Stimulated activated effector memory CD8-positive, alpha-beta T cell treated with anti-CD3 and anti-CD28 coated beads, Interleukin-12 subunit alpha, Interleukin-12 subunit beta, amount 100 ng/mL, for 72 hours (primary cell): Measurements from ENCODE around the gene LRFN3.
"Not testable (repeated sequence)": the region's sequence is repeated elsewhere in the genome, so short reads cannot be mapped to it uniquely, and the experiment has no call there.

Experiments
- ATAC-seq: fragments of 150-1000 bp; cut with Tn5 transposase; 2 replicates; pipeline ENCODE4 v1.10.0; 2021
- DNase-seq, 2 donors: peaks; one replicate each; pipeline ENCODE4 v3.0.0; 2021 to 2022; ENCODE audit warnings: low spot score in 2 of 2
- H3K27ac Mint-ChIP-seq: one replicate; pipeline ENCODE4 v1.8.0; 2022; ENCODE audit warnings: mild to moderate bottlenecking, mixed read lengths
- H3K36me3 Mint-ChIP-seq: one replicate; pipeline ENCODE4 v1.8.0; 2022; ENCODE audit warnings: mild to moderate bottlenecking, mixed read lengths
- H3K4me1 Mint-ChIP-seq: one replicate; pipeline ENCODE4 v1.8.0; 2022; ENCODE audit warnings: mixed read lengths
- H3K4me3 Mint-ChIP-seq: one replicate; pipeline ENCODE4 v1.8.0; 2022; ENCODE audit warnings: mild to moderate bottlenecking, mixed read lengths
- H3K9me3 Mint-ChIP-seq: one replicate; pipeline ENCODE4 v1.8.0; 2022; ENCODE audit warnings: mixed read lengths

The LRFN3 gene

DNA sequence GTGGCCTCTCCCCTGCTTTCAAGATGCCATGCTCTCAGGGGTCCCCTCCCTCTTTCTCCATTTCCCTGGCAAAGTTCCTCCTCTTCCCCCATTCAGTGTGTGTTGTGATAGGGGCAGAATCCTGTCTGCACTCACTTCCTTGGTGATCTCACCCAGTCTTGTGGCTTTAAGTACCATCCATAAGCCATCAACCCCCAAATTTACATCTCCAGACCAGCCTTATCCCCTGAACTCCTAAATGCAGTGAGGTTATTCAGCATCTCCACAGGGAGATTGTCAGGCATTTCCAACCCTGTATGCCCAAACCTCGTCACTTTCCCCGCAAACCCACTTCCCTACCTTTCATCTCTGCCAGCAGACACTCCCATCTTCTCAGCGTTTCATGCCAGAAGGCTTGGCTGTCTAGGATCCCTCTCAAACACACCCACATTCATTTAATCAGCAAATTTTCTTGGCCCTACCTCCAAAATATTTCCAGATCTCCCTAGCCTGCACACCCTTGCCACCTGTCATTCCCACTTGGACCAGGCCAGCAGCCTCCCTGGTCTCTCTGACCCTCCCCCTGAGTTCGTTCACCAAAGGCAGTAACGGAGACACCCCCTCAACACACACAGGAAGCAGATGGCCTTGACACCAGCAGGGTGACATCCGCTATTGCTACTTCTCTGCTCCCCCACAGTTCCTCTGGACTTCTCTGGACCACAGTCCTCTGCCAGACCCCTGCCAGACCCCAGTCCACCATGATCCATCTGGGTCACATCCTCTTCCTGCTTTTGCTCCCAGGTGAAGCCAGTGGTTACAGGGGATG is 34.1 kb upstream of the LRFN3 start, which contains the start of gene HCST:
TSS of gene HCST (plus strand) at position 676 of the 808 bp plus-strand sequence. CDS start at position 741, 65 bp downstream.
- Mint-ChIP-seq H3K4me3 (peak within 1 kb of the TSS; percentile 84), H3K4me1 (peaks cover 75% of the 10 kb centered on the region), H3K27ac (peak within 1 kb of the TSS; percentile 99), H3K9me3 (no peaks in the 10 kb centered on the region), H3K36me3 (peaks cover 67% of the 10 kb centered on the region)
- DNase-seq: peak; percentile 24 to 78
- ATAC-seq: peak; percentile 40

DNA sequence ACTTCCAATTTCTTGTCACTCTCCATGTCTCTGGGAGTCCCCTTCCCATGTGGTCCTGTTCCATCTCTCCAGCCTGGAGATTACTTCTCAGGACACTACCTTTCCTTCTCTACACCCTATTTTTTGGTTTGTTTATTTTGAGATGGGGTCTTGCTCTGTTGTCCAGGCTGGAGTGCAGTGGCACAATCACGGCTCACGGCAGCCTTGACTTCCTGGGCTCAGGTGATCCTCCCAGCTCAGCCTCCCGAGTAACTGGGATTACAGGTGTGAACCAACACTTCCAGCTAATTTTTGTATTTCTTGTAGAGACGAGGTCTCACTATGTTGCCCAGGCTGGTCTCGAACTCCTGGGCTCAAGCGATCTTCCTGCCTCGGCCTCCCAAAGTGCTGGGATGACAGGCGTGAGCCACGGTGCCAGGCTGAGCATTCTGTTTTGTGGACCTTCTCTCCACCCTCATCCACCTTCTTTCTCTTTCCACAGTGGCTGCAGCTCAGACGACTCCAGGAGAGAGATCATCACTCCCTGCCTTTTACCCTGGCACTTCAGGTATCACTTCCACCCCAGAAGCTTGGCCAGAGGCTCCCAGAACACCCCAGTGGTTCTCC is 33.2 kb upstream of the LRFN3 start:
- peak overlapping the region; percentile 84 for H3K4me3 Mint-ChIP-seq
- no peak for ATAC-seq
- H3K36me3 Mint-ChIP-seq: peaks cover 58% of the 10 kb centered on the region
- H3K4me1 Mint-ChIP-seq: peaks cover 75% of the 10 kb centered on the region
- H3K9me3 Mint-ChIP-seq: no peaks in the 10 kb centered on the region
- no peak for DNase-seq
- H3K27ac Mint-ChIP-seq: peak overlapping the region; percentile 99

DNA sequence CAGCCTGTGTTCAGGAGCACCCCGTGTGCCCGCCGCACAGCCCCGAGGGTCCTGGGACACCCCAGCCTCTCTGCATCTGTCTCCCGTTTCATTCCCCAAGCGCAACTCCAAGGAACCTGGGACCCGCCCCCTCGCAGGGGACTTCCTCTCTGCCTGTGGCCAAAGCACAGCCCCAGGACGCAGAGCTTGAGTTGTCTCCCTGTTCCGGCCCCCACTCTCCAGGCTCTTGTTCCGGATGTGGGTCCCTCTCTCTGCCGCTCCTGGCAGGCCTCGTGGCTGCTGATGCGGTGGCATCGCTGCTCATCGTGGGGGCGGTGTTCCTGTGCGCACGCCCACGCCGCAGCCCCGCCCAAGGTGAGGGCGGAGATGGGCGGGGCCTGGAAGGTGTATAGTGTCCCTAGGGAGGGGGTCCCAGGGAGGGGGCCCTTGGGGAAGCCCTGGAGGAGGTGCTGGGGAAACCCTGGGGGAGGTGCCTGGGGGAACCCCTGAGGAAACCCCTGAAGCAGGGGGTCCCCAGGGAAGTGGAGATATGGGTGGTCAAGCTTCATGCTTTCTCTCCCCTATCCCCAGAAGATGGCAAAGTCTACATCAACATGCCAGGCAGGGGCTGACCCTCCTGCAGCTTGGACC is 32.5 kb upstream of the LRFN3 start:
- Mint-ChIP-seq H3K9me3 (no peaks in the 10 kb centered on the region), H3K27ac (peak overlapping the region; percentile 99), H3K4me3 (peak overlapping the region; percentile 84), H3K4me1 (peaks cover 70% of the 10 kb centered on the region), H3K36me3 (peaks cover 51% of the 10 kb centered on the region)
- ATAC-seq (peak; percentile 71), DNase-seq (peak; percentile 75 to 93)

DNA sequence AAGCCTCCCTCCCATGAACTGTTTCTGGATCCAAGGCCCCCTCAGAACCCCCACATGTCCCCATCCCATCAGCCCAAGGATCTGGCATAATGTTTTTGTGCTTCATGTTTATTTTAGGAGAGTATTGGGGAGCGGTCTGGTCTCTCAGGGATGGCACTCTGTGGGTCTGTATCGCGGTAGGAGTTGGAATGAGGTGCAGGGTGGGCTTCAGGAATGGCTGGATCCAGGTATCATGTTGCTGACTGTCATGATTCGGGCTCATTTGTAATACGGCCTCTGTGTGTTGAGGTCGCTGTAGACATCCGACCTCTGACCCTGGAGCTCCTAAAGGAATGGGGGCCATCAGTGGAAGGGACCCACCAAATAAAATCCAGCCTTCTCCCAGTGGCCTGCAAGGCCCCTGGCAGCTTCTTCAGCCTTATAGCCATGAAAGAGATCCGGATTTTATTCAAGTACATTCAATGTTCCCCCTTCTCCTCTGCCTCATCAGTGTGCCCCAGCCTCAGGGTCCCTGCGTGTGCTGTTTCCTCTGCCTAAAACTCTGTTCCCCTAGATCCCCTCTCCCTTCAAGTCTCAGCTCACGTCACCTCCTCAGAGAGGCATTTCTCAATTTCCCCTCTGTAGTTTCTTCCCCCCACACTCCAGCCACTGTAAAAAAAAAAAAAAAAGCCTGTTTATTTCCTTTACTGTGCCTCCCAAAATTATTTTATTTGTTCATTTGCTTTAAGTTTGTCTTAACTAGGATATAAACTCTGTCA is 31.7 kb upstream of the LRFN3 start:
- Mint-ChIP-seq H3K9me3 (no peaks in the 10 kb centered on the region), H3K36me3 (peaks cover 43% of the 10 kb centered on the region), H3K27ac (peak overlapping the region; percentile 87), H3K4me3 (peak overlapping the region; percentile 84), H3K4me1 (peaks cover 74% of the 10 kb centered on the region)
- DNase-seq: no peak
- ATAC-seq: no peak

DNA sequence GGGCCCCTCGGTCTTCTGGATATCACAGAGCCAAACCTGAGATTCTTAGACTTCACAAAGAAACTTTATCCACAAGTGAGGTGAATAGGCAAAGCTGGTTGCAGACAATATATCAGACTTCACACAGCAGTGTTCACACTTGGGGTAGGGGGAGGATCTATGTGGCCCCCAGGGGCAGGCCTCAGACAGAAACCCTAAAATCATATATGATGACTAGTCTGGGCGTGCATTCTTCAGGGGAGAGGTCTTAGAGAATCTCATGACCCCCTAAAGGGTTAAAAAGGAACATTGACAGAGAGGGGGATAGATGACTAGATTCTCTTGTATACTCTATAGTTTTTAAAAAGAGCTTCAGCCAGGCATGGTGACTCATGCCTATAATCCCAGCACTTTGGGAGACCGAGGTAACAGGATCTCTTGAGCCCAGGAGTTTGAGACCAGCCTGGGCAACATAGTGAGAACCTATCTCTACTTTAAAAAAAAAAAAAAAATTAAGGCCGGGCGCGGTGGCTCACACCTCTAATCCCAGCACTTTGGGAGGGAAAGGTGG is 30.9 kb upstream of the LRFN3 start:
- ATAC-seq (no peak), DNase-seq (no peak)
- peak overlapping the region; percentile 87 for H3K27ac Mint-ChIP-seq
- no peaks in the 10 kb centered on the region for H3K9me3 Mint-ChIP-seq
- H3K4me3 Mint-ChIP-seq: peak overlapping the region; percentile 84
- H3K36me3 Mint-ChIP-seq: peaks cover 35% of the 10 kb centered on the region
- H3K4me1 Mint-ChIP-seq: peaks cover 76% of the 10 kb centered on the region

DNA sequence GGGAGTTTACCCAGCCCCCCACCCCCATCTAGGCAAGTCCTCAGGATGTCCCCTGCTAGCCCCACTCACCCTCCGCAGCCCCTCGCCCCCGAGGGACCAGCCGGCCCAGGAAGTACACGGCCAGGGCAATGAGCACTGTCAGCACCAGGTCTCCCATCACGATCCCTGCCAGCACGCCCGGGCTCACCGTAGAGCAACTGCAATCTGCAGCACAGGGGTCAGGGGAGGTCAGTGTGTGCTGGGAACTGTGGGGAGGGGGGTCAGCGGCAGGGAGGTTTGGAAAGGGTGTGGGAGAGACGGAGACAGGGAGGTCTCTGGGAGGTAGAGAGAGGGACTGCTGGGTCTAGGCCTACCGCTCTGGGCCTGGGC is 28.8 kb upstream of the LRFN3 start:
- peak overlapping the region; percentile 76 for H3K27ac Mint-ChIP-seq
- H3K4me3 Mint-ChIP-seq: peak overlapping the region; percentile 63
- peaks cover 66% of the 10 kb centered on the region for H3K4me1 Mint-ChIP-seq
- ATAC-seq: no peak
- no peaks in the 10 kb centered on the region for H3K9me3 Mint-ChIP-seq
- peaks cover 19% of the 10 kb centered on the region for H3K36me3 Mint-ChIP-seq
- DNase-seq: no peak

DNA sequence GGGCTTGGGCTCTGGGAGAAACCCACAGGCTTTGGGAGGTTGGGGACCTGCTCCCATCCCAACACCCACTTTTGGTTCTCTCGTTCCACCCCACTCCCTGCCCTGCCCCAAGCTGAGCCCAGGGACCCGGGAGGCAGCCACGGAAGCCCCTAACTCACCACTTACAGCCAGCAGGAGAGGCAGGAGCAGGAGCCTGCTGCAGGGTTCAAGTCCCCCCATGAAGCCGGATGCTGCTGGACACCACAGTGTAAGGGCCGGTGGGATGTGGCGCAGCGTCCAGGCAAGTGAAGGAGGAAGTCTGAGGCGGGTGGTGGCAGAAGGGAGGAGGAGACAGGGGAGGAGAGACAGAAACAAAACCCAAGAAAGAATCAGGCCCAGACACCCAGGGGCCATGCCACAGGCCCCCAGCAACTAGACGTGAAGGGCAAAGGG is 28.1 kb upstream of the LRFN3 start, which contains the start of gene TYROBP:
TSS of gene TYROBP (minus strand) at position 286 of the 432 bp plus-strand sequence. CDS start at position 219, 67 bp downstream.
- peaks cover 59% of the 10 kb centered on the region for H3K4me1 Mint-ChIP-seq
- peaks cover 19% of the 10 kb centered on the region for H3K36me3 Mint-ChIP-seq
- DNase-seq (no peak), ATAC-seq (no peak)
- no peaks in the 10 kb centered on the region for H3K9me3 Mint-ChIP-seq
- peak within 1 kb of the TSS; percentile 63 for H3K4me3 Mint-ChIP-seq
- H3K27ac Mint-ChIP-seq: peak within 1 kb of the TSS; percentile 89

DNA sequence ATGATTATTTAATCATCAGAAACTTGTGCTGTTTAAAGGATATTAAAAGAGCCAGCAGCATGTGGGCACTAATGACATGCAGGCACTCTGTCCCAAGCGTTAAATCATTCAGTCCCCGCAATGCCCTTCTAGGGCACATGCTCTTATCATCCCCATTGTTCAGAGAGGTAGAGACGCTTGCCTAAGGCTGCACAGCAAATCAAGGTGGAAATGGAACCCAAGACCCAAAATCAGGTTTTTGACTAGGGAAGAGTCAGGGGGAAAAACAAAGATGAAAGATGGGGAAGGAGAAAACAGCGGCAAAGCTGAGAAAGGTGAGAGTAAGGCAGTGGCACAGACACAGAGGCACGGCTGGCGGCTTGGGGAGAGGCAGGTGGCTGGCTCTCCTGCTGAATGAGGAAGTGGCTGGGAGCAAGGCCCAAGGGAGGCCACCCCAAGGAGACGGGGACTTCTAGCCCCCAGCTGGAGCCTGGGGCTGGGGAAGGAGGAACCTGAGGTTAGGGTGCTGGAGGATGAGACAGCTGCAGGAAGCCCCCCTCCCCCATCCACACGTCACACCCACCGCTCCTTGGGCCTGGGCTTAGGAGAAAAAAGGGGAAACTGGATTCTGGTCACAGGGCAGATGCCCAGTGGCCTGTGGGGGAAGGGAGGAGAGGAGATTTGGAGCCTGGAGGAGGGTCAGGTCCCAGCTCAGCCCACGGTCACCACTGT is 27.0 kb upstream of the LRFN3 start:
- peak overlapping the region; percentile 7 for H3K4me3 Mint-ChIP-seq
- ATAC-seq (no peak), DNase-seq (no peak)
- peak overlapping the region; percentile 89 for H3K27ac Mint-ChIP-seq
- H3K36me3 Mint-ChIP-seq: peaks cover 9% of the 10 kb centered on the region
- peaks cover 56% of the 10 kb centered on the region for H3K4me1 Mint-ChIP-seq
- H3K9me3 Mint-ChIP-seq: no peaks in the 10 kb centered on the region

DNA sequence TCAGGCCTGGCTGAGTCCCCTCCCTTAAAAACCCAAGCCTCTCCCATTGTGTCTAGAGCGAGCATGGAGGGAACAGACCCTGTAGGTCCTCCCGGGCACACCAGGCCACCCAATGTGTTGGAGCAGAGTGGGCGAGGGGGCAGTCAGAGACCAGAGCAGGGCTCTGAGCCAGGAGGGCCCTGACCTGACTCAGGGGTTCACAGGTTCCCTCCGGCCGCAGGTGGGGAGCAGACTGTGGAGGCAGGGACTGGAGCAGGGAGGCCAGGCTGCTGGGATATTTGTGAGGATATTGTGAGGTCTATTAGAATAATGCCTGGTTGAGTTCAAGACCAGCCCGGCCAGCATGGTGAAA is 26.5 kb upstream of the LRFN3 start:
- ATAC-seq (no peak), DNase-seq (no peak)
- H3K36me3 Mint-ChIP-seq: peaks cover 4% of the 10 kb centered on the region
- H3K4me3 Mint-ChIP-seq: peak overlapping the region; percentile 7
- H3K9me3 Mint-ChIP-seq: no peaks in the 10 kb centered on the region
- H3K4me1 Mint-ChIP-seq: peaks cover 53% of the 10 kb centered on the region
- H3K27ac Mint-ChIP-seq: peak overlapping the region; percentile 89

DNA sequence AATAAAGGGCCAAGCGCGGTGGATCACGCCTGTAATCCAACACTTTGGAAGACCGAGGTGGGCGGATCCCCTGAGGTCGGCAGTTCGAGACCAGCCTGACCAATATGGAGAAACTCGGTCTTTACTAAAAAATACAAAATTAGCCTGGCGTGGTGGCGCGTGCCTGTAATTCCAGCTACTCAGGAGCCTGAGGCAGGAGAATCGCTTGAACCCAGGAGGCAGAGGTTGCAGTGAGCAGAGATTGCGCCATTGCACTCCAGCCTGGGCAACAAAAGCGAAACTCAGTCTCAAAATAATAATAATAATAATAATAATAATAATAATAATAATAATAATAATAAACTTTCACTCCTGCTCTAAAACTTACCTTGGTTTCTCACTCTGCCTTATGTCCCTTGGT is 25.8 kb upstream of the LRFN3 start:
- H3K36me3 Mint-ChIP-seq, DNase-seq, ATAC-seq, H3K9me3 Mint-ChIP-seq, H3K4me3 Mint-ChIP-seq, H3K27ac Mint-ChIP-seq: not testable (repeated sequence)
- H3K4me1 Mint-ChIP-seq: peaks cover 51% of the 10 kb centered on the region

DNA sequence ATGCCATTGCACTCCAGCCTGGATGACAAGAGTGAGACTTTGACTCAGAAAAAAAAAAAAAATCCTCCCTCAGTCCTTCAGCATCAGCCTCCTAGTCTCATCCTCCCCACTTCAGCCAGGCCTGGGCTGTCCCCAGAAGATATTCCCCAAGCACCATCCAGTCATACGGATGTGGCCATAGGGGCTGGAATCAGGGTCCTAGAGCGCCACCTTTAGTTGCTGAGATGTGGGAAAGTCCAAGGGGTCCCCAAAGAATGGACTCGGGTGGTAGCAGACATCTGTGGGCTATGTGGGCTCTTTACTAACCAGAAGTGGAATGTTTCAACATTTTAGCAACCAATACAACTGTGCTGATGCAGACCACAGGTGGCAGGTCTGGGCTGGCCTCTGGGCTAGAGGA is 25.0 kb upstream of the LRFN3 start:
- Mint-ChIP-seq H3K9me3 (no peaks in the 10 kb centered on the region), H3K27ac (no peak overlapping the region), H3K36me3 (no peaks in the 10 kb centered on the region), H3K4me3 (no peak overlapping the region), H3K4me1 (peaks cover 50% of the 10 kb centered on the region)
- DNase-seq (no peak), ATAC-seq (no peak)

DNA sequence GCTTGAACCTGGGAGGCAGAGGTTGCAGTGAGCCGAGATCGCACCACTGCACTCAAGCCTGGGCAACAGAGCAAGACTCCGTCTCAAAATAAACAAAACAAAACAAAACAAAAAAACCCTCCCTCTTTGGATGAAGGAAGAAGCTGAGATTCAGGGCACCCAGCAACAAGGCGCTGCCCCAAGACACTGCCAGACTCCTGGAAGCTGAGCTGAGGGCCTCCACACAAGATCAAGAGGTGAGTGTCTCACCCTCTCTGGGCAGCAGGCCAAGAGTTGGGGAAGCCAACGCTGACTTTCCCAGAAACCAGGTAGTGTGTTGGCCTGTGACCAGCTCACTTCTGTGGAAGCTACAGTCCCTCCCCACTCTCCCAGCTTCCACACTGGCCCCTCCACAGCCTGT is 24.4 kb upstream of the LRFN3 start:
- no peaks in the 10 kb centered on the region for H3K9me3 Mint-ChIP-seq
- DNase-seq: no peak
- peak; percentile 43 for ATAC-seq
- H3K36me3 Mint-ChIP-seq: no peaks in the 10 kb centered on the region
- H3K4me1 Mint-ChIP-seq: peaks cover 44% of the 10 kb centered on the region
- H3K27ac Mint-ChIP-seq: peak overlapping the region; percentile 52
- no peak overlapping the region for H3K4me3 Mint-ChIP-seq

DNA sequence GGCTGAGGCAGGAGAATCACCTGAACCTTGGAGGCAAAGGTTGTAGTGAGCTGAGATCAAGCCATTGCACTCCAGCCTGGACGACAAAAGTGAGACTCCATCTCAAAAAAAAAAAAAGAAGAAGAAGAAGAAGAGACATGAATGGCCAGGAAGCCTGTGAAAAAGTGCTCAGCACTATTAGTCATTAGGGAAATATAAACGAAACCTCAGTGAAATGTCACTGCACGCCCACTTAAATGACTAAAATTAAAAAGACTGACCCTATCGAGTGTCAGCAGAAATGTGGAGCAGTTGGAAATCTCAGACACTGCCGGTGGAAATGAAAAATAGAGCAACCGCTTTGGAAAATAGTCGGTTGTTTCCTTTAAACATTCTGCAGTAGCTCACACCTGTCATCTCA is 22.6 kb upstream of the LRFN3 start:
- H3K27ac Mint-ChIP-seq: peak overlapping the region; percentile 43
- no peak for DNase-seq
- ATAC-seq: peak; percentile 70
- H3K36me3 Mint-ChIP-seq: no peaks in the 10 kb centered on the region
- no peaks in the 10 kb centered on the region for H3K9me3 Mint-ChIP-seq
- peaks cover 34% of the 10 kb centered on the region for H3K4me1 Mint-ChIP-seq
- peak overlapping the region; percentile 34 for H3K4me3 Mint-ChIP-seq

DNA sequence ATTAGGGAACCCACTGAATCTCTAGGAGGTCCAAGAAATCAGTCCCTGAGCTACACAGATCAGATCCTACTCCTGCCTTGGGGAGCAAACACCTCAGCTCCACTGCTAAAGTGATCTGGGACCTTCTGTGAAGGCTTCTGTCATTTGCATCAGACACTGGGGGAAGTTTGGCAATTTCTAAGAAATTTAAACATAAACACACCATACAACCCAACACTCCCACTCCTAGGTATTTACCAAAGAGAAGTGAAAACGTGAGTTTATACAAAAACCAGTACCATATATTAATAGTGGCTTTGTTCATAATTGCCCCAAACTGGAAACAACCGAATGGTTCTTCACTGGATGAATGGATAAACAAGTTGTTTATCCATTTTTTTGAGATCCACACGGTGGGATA is 20.7 kb upstream of the LRFN3 start:
- DNase-seq (no peak), ATAC-seq (peak; percentile 39)
- Mint-ChIP-seq H3K4me1 (peaks cover 23% of the 10 kb centered on the region), H3K27ac (peak overlapping the region; percentile 26), H3K9me3 (no peaks in the 10 kb centered on the region), H3K4me3 (no peak overlapping the region), H3K36me3 (no peaks in the 10 kb centered on the region)
